H7 (cell line): ENCODE results near the gene ACSBG1. TPM values are rescaled to one million over a fixed set of nuclear protein-coding genes. Genes with fewer than 3 reads are reported as not detected.

ENCODE experiments used
- DNase-seq: peaks from one replicate; pipeline ENCODE4 v3.0.0; 2012
- H3K27me3 ChIP-seq: 2 replicates; pipeline ENCODE4 v1.6.0; 2011; ENCODE audit warnings: mild to moderate bottlenecking, low read length; ENCODE audit not compliant: control insufficient read depth, insufficient read depth
- H3K36me3 ChIP-seq: replicated peaks from 2 replicates; pipeline ENCODE4 v1.5.1; 2011; ENCODE audit warnings: low read length; ENCODE audit not compliant: control insufficient read depth, insufficient read depth
- H3K4me3 ChIP-seq: 2 replicates; pipeline ENCODE4 v1.5.1; 2011; ENCODE audit warnings: low read depth, mild to moderate bottlenecking, control low read depth, low read length, moderate library complexity; ENCODE audit not compliant: insufficient read depth
- total RNA-seq: library from RNA; depleted of rRNA; stranded (reverse); fragments of >200 nt; shearing (Covaris generic); gene quantifications from 2 replicates; pipeline ENCODE4 v1.2.3, GENCODE V29; 2014; rRNA removed

ACSBG1 gene
- total RNA-seq, 1 experiment from 2014 or later = 3.9 TPM

GRCh38 chr15:78131295-78132061 lies 102.9 kb downstream of the ACSBG1 start, which contains the start of gene CIB2:
TSS of gene CIB2 (minus strand) at chr15:78131445. CDS start at chr15:78131215, 230 bp downstream.
- H3K36me3 ChIP-seq = no peaks in the 10 kb centered on the region
- peak within 1 kb of the TSS; percentile 88 for H3K4me3 ChIP-seq
- peak; percentile 98 for DNase-seq
- H3K27me3 ChIP-seq = no peaks in the 10 kb centered on the region

GRCh38 chr15:78130466-78131294 lies 103.7 kb downstream of the ACSBG1 start:
- Histone ChIP-seq H3K27me3 (no peaks in the 10 kb centered on the region), H3K4me3 (peak overlapping the region; percentile 88), H3K36me3 (no peaks in the 10 kb centered on the region)
- DNase-seq = peak; percentile 71

GRCh38 chr15:78129751-78130287 lies 104.5 kb downstream of the ACSBG1 start:
- DNase-seq = no peak

GRCh38 chr15:78129077-78129750 lies 105.2 kb downstream of the ACSBG1 start:
- H3K27me3 ChIP-seq = no peaks in the 10 kb centered on the region
- no peak overlapping the region for H3K4me3 ChIP-seq
- peak; percentile 66 for DNase-seq
- no peaks in the 10 kb centered on the region for H3K36me3 ChIP-seq

More at GRCh38 chr15:78129751-78130287, 104.5 kb downstream of the ACSBG1 start:
- Histone ChIP-seq H3K4me3 (no peak overlapping the region), H3K36me3 (no peaks in the 10 kb centered on the region), H3K27me3 (no peaks in the 10 kb centered on the region)

GRCh38 chr15:78127882-78128281 lies 106.5 kb downstream of the ACSBG1 start:
- Histone ChIP-seq H3K4me3 (no peak overlapping the region), H3K27me3 (no peaks in the 10 kb centered on the region), H3K36me3 (no peaks in the 10 kb centered on the region)
- no peak for DNase-seq

GRCh38 chr15:78125267-78125666 lies 109.1 kb downstream of the ACSBG1 start:
- H3K27me3 ChIP-seq = no peaks in the 10 kb centered on the region
- no peak for DNase-seq
- no peaks in the 10 kb centered on the region; the same call in 1 of the 2 replicates for H3K36me3 ChIP-seq
- H3K4me3 ChIP-seq = no peak overlapping the region

GRCh38 chr15:78120523-78120922 lies 113.8 kb downstream of the ACSBG1 start:
- Histone ChIP-seq H3K36me3 (no peaks in the 10 kb centered on the region; the same call in 1 of the 2 replicates), H3K27me3 (no peaks in the 10 kb centered on the region), H3K4me3 (no peak overlapping the region)
- DNase-seq = no peak

Other genes with a start within 250 kb of the ACSBG1 start
- 9.9 and 15.7 TPM in 2 replicates for gene TBC1D2B, start 156.9 kb downstream of the ACSBG1 start, total RNA-seq
- gene SH2D7, start 142.0 kb downstream of the ACSBG1 start, total RNA-seq = not detected in 2 replicates
- 56.7 and 64.5 TPM in 2 replicates for gene CIB2, start 103.1 kb downstream of the ACSBG1 start, total RNA-seq
- 27.4 and 30.4 TPM in 2 replicates for gene IDH3A, start 85.2 kb downstream of the ACSBG1 start, total RNA-seq
- 0.03 and 0.11 TPM in 2 replicates for gene DNAJA4, start 30.0 kb upstream of the ACSBG1 start, total RNA-seq
- gene SKIC8, start 65.0 kb upstream of the ACSBG1 start, total RNA-seq = 64.0 and 87.1 TPM in 2 replicates
- 744 and 864 TPM in 2 replicates for gene CRABP1, start 105.8 kb upstream of the ACSBG1 start, total RNA-seq
- gene IREB2, start 203.7 kb upstream of the ACSBG1 start, total RNA-seq = 37.6 and 49.9 TPM in 2 replicates